K562 (cell line): ENCODE results near the gene ATG7. TPM values are rescaled to one million over a fixed set of nuclear protein-coding genes. Genes with fewer than 3 reads are reported as not detected.

Experiments used
- AFF1 ChIP-seq, 2 experiments: fragments of 450-650 bp; IDR thresholded peaks; 2 replicates each; pipeline ENCODE4 v1.6.1; 2018; ENCODE audit warnings: mild to moderate bottlenecking in 2 of 2, low read depth in 1 of 2; ENCODE audit not compliant: partially characterized antibody in 2 of 2
- BRD4 ChIP-seq: fragments of 200-600 bp; sonication (generic); IDR thresholded peaks from 2 replicates; pipeline ENCODE4 v1.6.1; 2017; ENCODE audit warnings: inconsistent platforms
- CBX3 ChIP-seq, 2 experiments: IDR thresholded peaks; 1 replicate in 1 of 2; 2 replicates in 1 of 2; pipeline ENCODE4 v1.6.1; 2012; ENCODE audit warnings: inconsistent platforms in 2 of 2, low read length in 2 of 2, borderline replicate concordance in 1 of 2, control low read depth in 1 of 2
- E2F3 ChIP-seq: fragments of 250-450 bp; sonication (Bioruptor Pico); IDR thresholded peaks from 2 replicates; pipeline ENCODE4 v1.4.0; 2020; ENCODE audit warnings: mild to moderate bottlenecking
- FIP1L1 ChIP-seq: fragments of 200-400 bp; formaldehyde crosslinking; IDR thresholded peaks from 2 replicates; pipeline ENCODE4 v1.6.1; 2018; ENCODE audit warnings: mild to moderate bottlenecking, low read depth, low read length; ENCODE audit not compliant: poor library complexity, severe bottlenecking
- KDM5B ChIP-seq: fragments of 200-600 bp; sonication (generic); IDR thresholded peaks from 2 replicates; pipeline ENCODE4 v1.6.1; 2012; ENCODE audit warnings: low read depth, mild to moderate bottlenecking, moderate library complexity, low read length, control low read depth, inconsistent platforms; ENCODE audit not compliant: insufficient replicate concordance
- L3MBTL2 ChIP-seq: fragments of 450-650 bp; IDR thresholded peaks from 2 replicates; pipeline ENCODE4 v1.6.1; 2016; ENCODE audit warnings: mild to moderate bottlenecking, moderate library complexity
- MCM2 ChIP-seq: fragments of 450-650 bp; IDR thresholded peaks from 2 replicates; pipeline ENCODE4 v1.6.1; 2017; ENCODE audit warnings: low read depth, mild to moderate bottlenecking
- NR4A1 ChIP-seq, 2 experiments: fragments of 250-450 bp in 1 of 2; fragments of 450-650 bp in 1 of 2; sonication (Bioruptor Pico) in 1 of 2; IDR thresholded peaks; 2 replicates each; pipeline versions ENCODE4 v1.4.0 to v1.6.1; 2016 to 2020; ENCODE audit warnings: mild to moderate bottlenecking in 2 of 2, missing compliant biosample characterization in 1 of 2, missing genetic modification characterization in 1 of 2, moderate library complexity in 1 of 2
- PCBP1 ChIP-seq: fragments of 200-400 bp; formaldehyde crosslinking; IDR thresholded peaks from 2 replicates; pipeline ENCODE4 v1.6.1; 2018; ENCODE audit warnings: mild to moderate bottlenecking, low read depth, low read length; ENCODE audit not compliant: poor library complexity, severe bottlenecking
- PML ChIP-seq: IDR thresholded peaks from 2 replicates; pipeline ENCODE4 v1.6.1; 2012; ENCODE audit warnings: low read length, inconsistent platforms
- STAT6 ChIP-seq: sonication (generic); formaldehyde crosslinking; IDR thresholded peaks from 2 replicates; pipeline ENCODE4 v1.8.1; 2023; ENCODE audit warnings: mild to moderate bottlenecking, missing genetic modification reagents
- THAP12 ChIP-seq: fragments of 250-450 bp; sonication (Bioruptor Pico); IDR thresholded peaks from 2 replicates; pipeline ENCODE4 v1.9.0; 2021; ENCODE audit warnings: mild to moderate bottlenecking, inconsistent platforms
- TSC22D4 ChIP-seq: fragments of 450-650 bp; IDR thresholded peaks from 2 replicates; pipeline ENCODE4 v1.6.1; 2016; ENCODE audit warnings: missing genetic modification characterization, missing biosample characterization, control low read depth
- ZNF197 ChIP-seq: fragments of 200-800 bp; sonication (Bioruptor generic); IDR thresholded peaks from 2 replicates; pipeline ENCODE4 v1.6.1; 2016; ENCODE audit warnings: low read depth, missing genetic modification characterization, missing compliant biosample characterization
- ZNF511 ChIP-seq: sonication (generic); formaldehyde crosslinking; IDR thresholded peaks from 2 replicates; pipeline ENCODE4 v1.8.0; 2022; ENCODE audit warnings: mild to moderate bottlenecking, missing genetic modification reagents
- polyA plus RNA-seq, 8 experiments: library from polyadenylated mRNA; depleted of rRNA in 4 of 8; stranded (reverse) in 5 of 8; unstranded in 3 of 8; fragments of >200 nt; fragmentation: Nextera tagmentation in 2 of 8; fragmentation: Illumina TruSeq in 1 of 8; extraction: Ambion mirVana in 2 of 8; extraction: Trizol in 1 of 8; gene quantifications; 2 replicates each; pipeline versions ENCODE4 v1.2.1 to v1.2.3, GENCODE V29; 2011 to 2014; ENCODE audit warnings: inconsistent platforms in 1 of 8, missing spikeins in 1 of 8
- total RNA-seq, 7 experiments: library from RNA; depleted of rRNA in 6 of 7; stranded (reverse); fragments of >200 nt in 6 of 7; fragmentation: Illumina TruSeq in 2 of 7; extraction: Trizol in 2 of 7; gene quantifications; 2 replicates each; pipeline versions ENCODE4 v1.2.1 to v1.2.3, GENCODE V29; 2011 to 2021; ENCODE audit warnings: low replicate concordance in 1 of 7

Gene ATG7
- total and polyA plus RNA-seq, 9 of the 15 experiments (the other 6 are each of a cell fraction or from before 2014, with no cell fraction given): 18.3 to 45.3 (median 33.6) TPM

- TF ChIP-seq AFF1 (IDR thresholded peaks at IDR 0.05; ENCODE audit: low read depth in 1 of 2, partially characterized antibody in 2 of 2) (no peak), ZNF511 (CRISPR knock-in tag) (no peak), STAT6 (CRISPR knock-in tag) (no peak), PML (no peak), THAP12 (CRISPR knock-in tag) (no peak), NR4A1 (CRISPR knock-in tag; IDR thresholded peaks at IDR 0.05) (no peak), NR4A1 (tag; IDR thresholded peaks at IDR 0.05) (no peak; the same call in 1 of the 2 replicates), FIP1L1 (no peak), E2F3 (CRISPR knock-in tag) (no peak), BRD4 (peak; percentile 55; the same call in 1 of the 2 replicates), PCBP1 (no peak), MCM2 (no peak), KDM5B (no peak), L3MBTL2 (no peak), TSC22D4 (no peak), ZNF197 (CRISPR knock-in tag) (no peak), CBX3 (IDR thresholded peaks at IDR 0.05; ENCODE audit: borderline replicate concordance in 1 of 2, low read length in 2 of 2) (0 out of 3 replicates have a peak, but pooled peaks of 1 of the 2 experiments have one; percentile 31)
Observed at GRCh38 chr3:11290743-11291680, 18.8 kb downstream of the ATG7 start (continued).
